SH-SY5Y (cell line): ENCODE results near the gene MCM8.

Experiments
- GATA2 ChIP-seq: IDR thresholded peaks from 2 replicates; pipeline ENCODE4 v1.6.1; 2011; ENCODE audit warnings: mild to moderate bottlenecking, low read depth, low read length
- GATA3 ChIP-seq: IDR thresholded peaks from 2 replicates; pipeline ENCODE4 v1.6.1; 2011; ENCODE audit warnings: low read depth, mild to moderate bottlenecking, low read length, moderate library complexity

GRCh38 chr20:6046432-6046831 lies 96.0 kb downstream of the MCM8 start:
- TF ChIP-seq GATA2 (no peak), GATA3 (no peak)
